GM21381 (cell line): ENCODE data around the gene DHRS12.

Experiments used
- ATAC-seq: cut with Tn5 transposase; IDR thresholded peaks from one replicate; pipeline ENCODE4 v1.9.1; 2021; ENCODE audit warnings: mild to moderate bottlenecking, moderate library complexity; ENCODE audit not compliant: unreplicated experiment

Gene DHRS12

GRCh38 chr13:51764184-51765141 lies 39.5 kb downstream of the DHRS12 start:
- ATAC-seq = peak; percentile 73

- no peak for ATAC-seq
These were observed 40.5 kb downstream of the DHRS12 start for GRCh38 chr13:51763486-51763885.

DNA sequence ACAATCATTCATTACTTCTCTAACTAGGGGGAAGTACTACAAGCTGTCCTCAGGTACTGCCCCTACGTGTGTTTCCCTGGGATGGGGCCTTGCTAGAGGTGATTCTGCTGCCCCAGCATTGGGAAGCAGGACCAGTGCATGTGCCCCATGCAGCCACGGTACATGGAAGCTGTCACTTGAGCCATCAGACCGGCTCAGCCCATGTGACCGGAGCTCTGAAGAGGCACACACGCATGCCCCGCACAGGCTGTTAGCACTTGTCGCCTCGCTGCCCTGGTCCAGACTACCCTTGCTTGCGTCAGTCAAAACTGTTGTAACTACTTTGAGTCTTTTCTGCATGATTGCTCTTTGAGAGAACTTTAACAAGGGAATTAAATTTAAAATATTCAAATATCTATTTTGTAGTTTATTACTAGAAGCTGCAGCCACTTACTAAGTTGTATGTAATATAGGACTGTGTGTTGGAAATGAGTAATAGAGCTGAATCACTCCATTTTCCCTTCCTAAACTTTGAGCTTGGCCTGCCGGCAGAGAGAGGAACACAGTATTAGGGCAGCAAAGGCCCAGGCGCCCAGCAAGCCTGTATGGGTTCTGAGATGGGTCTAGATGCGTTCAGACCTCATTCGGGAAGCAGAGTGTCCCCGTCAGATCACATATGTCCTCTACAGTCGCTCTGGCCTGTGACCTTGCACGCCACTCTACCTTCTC lies 42.2 kb downstream of the DHRS12 start:
- ATAC-seq = no peak

DNA sequence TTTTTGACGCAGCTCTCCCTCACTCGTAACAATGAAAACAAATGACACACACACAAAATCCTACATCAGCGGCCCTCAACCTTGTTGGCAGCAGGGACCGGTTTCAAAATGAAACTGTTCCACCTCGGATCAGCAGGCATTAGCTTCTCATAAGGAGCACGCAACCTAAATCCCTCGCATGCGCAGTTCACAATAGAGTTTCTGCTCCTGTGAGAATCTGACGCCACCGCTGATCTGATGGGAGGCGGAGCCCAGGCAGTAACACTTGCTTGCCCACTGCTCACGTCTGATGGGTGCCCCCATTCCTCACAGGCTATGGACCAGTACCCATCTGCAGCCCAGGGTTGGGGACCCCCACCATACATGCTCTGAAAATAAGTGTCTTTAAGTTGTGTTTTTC lies 43.4 kb downstream of the DHRS12 start:
- ATAC-seq = no peak

DNA sequence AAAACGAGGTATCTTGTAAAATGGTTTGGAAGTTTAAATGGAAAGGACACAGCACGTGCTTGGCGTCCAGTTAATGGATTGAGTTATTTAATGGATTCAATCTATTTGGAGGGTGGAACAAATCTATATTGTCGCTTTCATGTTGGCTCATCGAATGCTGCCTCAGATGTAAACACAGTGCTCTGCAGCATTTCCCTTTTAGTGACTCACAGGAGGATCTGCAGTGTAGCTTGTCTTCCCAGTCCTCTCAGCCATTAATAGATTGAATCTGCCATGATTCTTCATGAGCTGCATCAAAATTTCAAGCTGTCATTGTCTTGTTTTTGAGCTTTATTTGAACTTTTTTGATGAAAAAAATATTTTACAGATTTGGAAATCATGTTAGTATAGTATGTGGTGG lies 44.7 kb downstream of the DHRS12 start:
- ATAC-seq = no peak

DNA sequence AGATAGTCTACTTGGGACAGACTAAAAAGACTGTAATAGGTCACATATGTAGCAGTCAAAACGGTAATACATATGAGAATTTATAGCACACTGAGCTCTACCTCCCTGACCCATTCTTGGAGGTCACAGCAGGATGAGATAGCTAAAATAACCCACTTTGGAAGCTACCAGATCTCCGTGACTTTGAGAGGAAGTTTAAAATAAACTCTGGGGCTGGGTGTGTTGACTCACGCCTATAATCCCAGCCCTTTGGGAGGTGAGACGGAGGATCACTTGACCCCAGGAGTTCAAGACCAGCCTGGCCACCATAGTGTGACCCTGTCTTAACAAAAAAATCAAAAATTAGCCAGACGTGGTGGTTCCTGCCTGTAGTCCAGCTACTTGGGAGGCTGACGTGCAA lies 45.3 kb downstream of the DHRS12 start:
- ATAC-seq = no peak

- no peak for ATAC-seq
These were observed 47.3 kb downstream of the DHRS12 start for GRCh38 chr13:51756651-51757050.

DNA sequence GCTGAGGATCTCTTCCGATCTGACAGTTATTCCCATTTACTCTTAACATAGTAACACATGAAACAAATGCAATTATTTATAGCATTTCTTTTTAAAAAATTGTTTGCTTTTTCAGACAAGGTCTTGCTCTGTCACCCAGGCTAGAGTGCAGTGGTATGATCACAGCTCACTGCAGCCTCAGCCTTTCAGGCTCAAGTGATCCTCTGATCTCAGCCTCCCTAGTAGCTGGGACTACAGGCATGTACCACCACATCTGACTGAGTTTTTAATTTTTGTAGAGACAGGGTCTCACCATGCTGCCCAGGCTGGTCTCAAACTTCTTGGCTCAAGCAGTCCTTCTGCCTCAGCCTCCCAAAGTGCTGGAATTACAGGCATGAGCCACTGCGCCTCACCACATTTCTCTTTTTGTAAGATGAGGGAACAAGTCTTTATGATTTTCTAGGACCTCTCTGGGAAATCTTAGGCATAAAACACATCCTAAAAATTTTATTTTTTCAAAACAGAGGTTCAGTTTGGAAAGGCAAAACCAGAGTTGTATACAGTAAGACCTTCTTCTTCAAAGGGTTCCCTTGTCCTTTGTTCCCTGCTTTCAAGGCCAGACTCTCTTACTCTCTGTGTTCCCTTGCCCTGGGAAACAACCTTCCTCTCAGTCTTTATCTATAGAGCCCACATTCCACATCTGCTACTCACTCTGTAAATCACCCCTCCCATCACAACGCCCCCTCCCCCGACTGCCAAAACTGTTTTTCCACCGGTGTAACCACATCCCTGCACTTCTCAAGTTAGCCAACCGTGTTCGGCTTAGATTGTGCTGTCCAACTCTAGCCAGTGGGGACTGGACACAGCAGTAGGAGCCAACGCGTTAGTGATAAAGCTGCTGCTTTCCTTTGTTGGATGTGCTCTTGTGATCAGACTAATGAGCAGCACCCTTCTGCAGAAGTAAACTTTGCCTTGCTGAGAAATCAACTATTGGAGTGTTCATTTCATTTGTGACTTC lies 56.2 kb downstream of the DHRS12 start:
- no peak for ATAC-seq

- no peak for ATAC-seq
These were observed 57.2 kb downstream of the DHRS12 start for GRCh38 chr13:51746802-51747201.

GRCh38 chr13:51745243-51745642 lies 58.7 kb downstream of the DHRS12 start:
- no peak for ATAC-seq

- no peak for ATAC-seq
These were observed 61.4 kb downstream of the DHRS12 start for GRCh38 chr13:51742611-51743010.

DNA sequence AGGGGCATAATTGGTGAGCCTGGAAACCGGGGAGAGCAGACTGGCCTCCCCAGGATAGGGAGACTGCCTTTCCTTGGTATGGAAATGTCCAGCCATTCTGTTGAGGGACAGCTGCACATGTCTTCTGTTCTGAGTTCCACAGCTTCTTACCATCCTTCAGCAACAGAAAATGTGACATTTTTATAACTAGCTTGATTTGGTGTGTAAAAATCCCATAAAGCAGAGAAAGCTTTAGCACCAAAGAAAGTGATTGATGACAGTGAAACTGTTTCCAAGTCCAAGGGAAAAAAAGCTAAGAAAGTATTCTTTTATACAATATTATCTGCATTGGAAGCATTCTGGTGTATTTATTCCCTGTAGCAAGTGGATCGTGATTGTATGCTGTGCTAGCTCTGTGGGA lies 61.9 kb downstream of the DHRS12 start:
- ATAC-seq = no peak

DNA sequence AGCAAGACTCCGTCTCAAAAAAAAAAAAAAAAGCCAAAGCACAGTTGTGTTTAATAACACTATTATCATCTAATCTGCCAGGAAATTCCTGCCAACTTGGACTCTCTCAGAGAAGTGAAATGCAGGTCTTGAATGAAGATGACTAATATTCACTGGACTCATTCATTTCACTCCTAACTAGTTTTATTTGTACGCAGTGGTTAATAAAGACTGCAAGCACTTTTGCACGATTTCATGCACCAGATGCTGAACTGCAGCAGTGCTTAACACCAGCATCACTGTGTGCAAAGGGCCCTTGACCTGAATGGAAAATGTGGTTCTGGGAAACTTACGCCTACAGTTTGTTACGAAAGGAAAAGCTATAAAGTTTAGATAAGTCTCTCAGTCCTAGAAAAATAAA lies 63.3 kb downstream of the DHRS12 start:
- no peak for ATAC-seq

GRCh38 chr13:51739027-51739764 lies 64.8 kb downstream of the DHRS12 start:
- ATAC-seq = no peak

- ATAC-seq = no peak
These were observed 65.6 kb downstream of the DHRS12 start for GRCh38 chr13:51738226-51738905.

- no peak for ATAC-seq
These were observed 66.4 kb downstream of the DHRS12 start for GRCh38 chr13:51737609-51738008.

GRCh38 chr13:51734786-51735185 lies 69.2 kb downstream of the DHRS12 start:
- ATAC-seq = no peak

- ATAC-seq = no peak
These were observed 70.3 kb downstream of the DHRS12 start for GRCh38 chr13:51733374-51734298.

DNA sequence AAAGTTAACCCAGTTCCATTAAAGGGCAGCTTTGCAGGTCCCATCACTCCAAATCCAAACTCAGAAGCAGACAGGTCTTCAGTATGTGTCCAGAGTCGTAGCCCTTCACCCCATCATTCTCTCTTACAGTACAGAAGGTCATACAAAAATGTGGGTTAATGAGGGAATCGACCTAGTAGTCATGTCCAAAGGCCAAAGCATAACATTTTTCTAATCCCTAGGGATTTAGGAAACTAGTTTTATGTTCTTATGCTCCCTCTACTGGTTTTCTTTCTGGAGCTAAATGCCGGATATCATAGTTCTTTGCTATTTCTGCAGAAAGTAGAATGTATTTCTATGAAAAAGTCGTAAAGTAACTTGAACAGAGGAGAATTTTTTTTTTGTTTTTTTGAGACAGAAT lies 72.2 kb downstream of the DHRS12 start:
- ATAC-seq = no peak
